GM08714 (cell line): ENCODE results near the gene MYL5.

Source experiments
- H3K4me3 ChIP-seq: fragments of 200-500 bp; sonication (Bioruptor generic); 2 replicates; pipeline ENCODE4 v1.5.1; 2014; ENCODE audit warnings: mild to moderate bottlenecking, low read length, inconsistent platforms
- ZNF274 ChIP-seq: IDR thresholded peaks from 2 replicates; pipeline ENCODE4 v1.6.1; 2012; ENCODE audit warnings: mild to moderate bottlenecking, low read depth, low read length

The MYL5 gene

DNA sequence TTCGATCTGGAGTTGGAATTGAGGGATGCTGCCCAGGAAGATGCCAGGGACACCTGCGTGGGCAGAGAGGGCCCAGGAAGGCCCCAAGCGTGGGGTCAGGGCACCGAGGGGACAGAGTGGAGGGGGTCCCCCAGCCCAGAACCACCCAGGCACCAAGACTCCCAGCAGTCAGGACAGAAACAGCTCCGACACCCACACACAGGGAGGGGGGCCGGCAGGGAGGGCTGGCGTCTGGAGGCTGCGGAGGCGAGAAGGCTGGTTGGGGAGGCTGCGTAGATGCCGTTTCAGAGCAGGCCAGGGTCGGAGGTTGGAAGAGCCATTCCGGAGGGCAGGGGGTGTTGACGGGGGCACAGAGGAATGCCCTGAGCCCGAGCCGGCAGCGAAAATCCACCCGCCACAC lies 23.9 kb upstream of the MYL5 start:
- H3K4me3 ChIP-seq, result no peak overlapping the region
- TF ChIP-seq ZNF274, result no peak

DNA sequence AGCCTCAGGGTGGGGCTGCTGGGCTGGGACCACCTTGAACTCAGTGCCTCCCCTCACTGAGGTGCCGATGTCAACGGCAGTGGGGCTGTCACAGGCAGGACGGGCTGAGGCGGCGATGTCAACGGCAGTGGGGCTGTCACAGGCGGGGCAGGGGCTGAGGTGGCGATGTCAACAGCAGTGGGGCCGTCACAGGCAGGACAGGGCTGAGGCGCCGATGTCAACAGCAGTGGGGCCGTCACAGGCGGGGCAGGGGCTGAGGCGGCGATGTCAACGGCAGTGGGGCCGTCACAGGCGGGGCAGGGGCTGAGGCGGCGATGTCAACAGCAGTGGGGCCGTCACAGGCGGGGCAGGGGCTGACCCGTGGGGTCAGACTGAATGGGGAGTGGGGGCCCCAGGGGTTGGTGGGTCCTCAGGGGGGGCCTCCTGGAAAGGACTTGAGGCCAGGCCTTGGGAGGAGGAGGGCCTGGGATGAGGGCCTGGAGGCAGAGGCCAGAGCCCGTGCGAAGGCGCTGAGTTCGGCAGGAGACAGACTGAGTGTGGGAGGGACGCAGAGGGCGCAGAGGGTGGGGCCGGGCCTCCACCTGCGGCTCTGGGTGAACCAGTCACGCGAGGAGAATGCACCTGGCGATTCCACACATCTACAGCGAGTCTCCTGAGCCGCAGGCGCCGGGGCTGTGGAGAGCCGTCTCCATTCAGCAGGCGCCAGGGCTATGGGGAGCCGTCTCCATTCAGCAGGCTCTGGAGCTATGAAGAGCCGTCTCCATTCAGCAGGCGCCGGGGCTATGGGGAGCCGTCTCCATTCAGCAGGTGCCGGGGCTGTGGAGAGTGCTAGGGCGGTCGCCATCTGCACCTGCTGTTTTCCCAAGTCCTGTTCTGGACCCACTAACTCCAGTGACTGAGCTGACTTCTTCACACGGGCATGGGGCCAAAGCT lies 23.1 kb upstream of the MYL5 start:
- no peak overlapping the region for H3K4me3 ChIP-seq
- no peak for TF ChIP-seq ZNF274

DNA sequence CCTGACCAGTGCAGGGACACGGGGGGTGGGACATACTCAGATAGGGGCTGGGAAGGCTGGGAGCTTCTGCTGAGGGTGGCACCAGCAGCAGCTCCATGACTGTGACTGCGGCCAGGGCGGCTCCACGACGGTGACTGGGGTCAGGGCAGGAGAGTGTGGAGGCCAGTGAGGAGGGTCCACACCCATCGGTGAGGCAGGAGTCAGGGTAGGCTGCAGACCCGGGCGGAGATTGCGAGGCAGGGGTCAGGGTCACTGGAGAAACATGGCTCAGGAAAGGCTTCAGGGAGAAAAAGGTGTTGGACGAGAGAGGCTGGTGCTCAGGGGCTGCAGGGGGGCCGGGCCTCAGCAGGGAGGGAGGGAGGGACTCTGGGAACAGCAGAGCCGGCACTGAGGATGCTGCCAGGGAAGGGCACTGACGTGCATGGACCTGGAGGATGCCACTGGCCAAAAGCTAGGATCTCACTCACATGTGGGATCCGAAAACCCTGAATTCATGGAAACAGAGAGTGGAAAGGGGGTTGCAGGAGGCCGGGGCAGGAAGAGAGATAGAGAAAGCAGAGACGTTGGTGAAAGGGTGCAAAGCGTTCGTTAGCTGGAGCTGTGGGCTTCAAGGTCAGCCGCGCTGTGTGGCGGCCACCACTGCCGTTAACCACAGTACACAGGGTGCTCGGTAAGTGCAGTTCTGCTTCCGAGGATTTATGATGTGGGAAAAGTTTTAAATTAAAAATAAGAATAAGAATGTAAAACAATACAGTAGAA lies 22.3 kb upstream of the MYL5 start:
- no peak overlapping the region for H3K4me3 ChIP-seq
- no peak for TF ChIP-seq ZNF274

DNA sequence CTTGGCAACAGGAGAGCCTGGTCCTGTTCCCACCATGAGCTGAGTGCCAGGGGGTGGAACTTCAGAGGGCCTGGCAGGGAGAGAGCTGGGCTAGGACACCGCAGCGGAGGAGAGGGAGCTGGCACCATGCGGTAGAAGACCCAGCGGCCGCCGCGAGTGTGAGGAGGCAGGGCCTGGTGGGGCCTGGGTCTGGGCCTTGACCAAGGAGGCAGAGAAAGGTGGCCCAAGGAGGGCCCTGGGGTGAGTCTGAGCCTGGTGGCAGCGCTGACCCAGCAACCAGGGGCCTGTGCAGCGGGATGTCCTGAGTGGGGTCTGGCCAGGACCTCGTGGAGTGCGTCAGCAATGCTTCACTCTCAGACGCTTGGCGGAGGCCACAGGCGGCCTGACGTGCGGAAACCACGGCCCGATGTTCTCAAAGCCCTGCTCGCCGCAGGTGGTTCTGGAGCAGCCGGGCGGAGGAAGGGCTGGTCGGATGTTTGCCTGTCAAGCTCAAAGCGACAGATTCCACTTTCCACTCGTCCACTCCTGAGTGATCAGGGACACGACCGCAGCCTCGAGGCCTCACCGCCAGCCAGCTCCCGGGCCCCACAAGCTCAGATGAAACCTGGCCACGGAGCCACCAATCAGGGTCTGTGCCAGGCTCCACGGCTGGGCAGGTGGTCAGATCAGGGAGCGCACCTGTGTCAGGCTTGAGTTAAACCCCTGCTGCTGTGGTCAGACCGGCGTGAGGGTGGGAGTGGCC lies 21.1 kb upstream of the MYL5 start:
- H3K4me3 ChIP-seq, result no peak overlapping the region
- no peak for TF ChIP-seq ZNF274

DNA sequence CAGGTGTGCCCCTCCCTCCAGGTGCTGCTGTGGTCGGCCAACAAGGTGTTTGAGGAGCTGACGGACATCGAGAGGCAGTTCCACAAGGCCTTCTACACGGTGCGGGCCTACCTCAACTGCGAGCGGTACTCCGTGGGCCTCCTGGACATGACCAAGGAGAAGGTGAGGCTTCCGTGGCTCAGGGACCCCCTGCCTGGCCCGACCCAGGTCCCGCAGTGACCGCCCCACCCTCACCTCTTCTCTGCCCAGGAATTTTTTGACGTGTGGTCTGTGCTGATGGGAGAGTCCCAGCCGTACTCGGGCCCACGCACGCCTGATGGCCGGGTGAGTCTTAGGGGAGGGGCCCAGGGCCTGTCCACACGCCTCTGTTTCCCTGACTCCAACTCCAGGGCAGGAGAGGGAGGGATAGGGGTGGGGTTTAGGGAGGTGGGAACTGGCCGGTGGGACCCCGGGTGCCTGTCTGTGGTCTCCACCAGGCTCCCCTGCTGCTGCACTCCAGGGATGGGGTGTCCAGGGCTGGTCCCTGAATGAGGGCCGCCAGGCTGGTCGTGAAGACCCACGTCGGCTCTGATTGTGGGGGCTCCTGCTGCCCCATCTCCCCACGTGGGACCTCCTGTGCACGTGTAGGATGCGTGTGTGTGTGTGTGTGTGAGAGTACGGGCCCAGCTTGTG lies 20.4 kb upstream of the MYL5 start:
- no peak for TF ChIP-seq ZNF274
- no peak overlapping the region for H3K4me3 ChIP-seq

DNA sequence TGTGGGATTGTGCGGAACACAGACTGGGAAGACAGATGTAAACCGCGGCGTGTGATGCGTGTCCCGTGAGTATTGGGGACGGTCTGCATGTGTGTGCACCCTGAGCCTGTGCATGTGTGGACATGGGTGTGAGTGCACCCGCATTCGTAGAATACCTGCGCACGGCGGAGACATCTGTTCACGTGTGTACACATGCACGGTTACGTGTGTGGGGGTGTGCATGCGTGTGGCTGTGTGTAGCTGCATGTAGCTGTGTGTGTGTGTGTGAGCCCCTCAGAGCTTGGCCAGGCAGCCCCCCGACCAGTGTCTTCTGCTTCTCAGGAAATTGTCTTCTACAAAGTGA lies 19.9 kb upstream of the MYL5 start:
- H3K4me3 ChIP-seq, result no peak overlapping the region
- TF ChIP-seq ZNF274, result no peak

DNA sequence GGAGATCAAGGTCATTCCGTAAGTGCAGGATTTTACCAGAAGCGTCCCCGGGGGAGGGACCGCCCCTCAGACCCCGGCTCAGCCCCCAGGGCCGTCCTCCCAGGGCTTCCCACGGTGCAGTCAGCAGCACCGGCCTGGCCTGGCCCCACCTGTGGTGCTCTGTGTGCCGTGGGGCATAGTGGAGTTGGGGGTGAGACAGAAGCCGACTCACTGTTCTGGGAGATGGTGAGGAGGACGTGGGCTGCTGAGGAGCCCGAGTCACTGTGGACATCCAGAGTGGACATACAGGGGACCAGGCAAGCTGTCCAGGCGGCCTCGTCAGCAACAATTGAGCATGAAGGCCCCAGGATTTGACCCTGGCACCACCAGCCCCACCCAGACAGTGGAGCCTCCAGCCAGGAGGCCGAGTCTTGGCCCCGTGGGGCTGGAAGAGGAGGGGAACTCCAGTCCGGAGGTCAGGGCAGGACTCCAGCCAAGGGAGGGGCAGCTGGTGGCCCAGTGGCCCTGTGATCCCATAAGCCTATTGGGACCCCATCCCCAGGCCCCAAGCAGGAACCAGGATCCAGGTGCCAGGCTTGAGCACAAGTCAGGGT lies 19.4 kb upstream of the MYL5 start:
- H3K4me3 ChIP-seq, result no peak overlapping the region
- TF ChIP-seq ZNF274, result no peak

DNA sequence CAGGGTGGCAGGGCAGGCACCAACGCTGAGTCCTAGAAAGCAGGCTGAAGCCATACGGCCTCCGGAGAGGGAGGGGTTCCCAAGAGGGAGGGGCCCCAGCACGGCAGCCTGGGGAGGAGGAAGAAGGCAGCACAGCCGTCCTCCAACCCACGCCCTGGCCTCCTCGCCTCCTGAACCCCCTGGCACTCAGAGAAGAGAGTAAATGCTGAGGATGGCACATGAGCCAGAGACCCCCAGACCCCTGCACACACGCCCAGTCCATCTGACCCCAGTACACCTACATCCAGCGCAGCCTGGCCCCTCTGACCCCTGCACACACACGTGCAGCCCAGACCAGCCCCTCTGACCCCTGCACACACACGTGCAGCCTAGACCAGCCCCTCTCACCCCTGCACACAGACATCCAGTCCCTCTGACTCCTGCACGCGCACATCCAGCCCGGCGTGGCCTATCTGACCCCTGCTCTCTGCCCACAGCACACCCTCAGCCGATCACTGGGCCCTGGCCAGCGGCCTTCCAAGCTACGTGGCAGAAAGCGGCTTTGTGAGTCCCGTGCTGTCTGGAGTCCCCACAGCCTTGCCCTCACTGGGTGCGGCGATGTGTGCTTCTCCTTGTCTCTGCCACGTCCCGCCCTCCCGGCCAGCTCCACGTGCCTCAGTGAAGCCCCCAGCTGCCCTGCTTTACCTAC lies 18.7 kb upstream of the MYL5 start:
- H3K4me3 ChIP-seq, result no peak overlapping the region
- no peak for TF ChIP-seq ZNF274

DNA sequence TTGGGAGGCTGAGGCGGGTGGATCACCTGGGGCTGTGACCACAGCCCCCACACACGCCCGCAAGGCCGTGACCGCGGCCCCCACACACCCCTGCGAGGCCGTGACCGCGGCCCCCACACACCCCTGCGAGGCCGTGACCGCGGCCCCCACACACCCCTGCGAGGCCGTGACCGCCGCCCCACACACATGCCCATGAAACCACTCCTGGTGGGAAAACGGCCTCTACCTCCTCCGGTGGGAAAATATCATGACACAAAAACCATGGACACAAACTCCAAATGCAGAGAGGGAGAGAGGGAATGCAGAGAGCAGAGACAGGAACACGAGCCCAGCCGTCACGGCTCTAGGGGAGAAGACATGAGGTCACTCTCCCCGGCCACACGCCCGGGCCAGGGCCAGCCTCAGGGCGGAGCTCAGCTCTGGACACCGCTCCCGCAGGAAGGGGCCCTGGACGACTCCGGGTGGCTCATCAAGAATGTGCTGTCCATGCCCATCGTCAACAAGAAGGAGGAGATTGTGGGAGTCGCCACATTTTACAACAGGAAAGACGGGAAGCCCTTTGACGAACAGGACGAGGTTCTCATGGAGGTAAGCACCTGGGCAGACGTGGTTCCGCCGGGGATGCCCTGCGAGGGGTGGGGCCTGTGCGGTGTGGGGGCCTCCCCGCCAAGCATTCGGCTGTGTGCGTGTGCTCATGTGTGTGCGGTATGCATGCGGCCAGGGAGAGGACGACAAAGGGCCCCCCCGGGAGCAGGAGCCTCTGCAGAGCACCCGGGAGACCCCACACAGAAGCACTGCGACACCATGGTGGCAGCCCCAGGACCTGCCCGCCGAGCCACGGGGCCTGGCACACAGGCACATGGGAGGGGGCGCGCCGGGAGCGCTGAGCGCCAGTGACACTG lies 17.7 kb upstream of the MYL5 start:
- TF ChIP-seq ZNF274, result no peak
- H3K4me3 ChIP-seq, result no peak overlapping the region

DNA sequence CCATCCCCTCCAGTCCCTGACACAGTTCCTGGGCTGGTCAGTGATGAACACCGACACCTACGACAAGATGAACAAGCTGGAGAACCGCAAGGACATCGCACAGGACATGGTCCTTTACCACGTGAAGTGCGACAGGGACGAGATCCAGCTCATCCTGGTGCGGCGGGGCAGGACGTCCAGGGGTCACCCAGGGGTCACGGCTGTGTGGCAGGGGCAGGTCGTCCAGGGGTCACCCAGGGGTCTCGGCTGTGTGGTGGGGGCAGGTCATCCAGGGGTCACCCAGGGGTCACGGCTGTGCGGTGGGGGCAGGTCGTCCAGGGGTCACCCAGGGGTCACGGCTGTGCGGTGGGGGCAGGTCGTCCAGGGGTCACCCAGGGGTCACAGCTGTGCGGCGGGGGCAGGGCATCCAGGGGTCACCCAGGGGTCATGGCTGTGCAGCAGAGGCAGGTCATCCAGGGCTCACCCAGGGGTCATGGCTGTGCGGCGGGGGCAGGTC lies 17.0 kb upstream of the MYL5 start:
- no peak for TF ChIP-seq ZNF274
- no peak overlapping the region for H3K4me3 ChIP-seq

DNA sequence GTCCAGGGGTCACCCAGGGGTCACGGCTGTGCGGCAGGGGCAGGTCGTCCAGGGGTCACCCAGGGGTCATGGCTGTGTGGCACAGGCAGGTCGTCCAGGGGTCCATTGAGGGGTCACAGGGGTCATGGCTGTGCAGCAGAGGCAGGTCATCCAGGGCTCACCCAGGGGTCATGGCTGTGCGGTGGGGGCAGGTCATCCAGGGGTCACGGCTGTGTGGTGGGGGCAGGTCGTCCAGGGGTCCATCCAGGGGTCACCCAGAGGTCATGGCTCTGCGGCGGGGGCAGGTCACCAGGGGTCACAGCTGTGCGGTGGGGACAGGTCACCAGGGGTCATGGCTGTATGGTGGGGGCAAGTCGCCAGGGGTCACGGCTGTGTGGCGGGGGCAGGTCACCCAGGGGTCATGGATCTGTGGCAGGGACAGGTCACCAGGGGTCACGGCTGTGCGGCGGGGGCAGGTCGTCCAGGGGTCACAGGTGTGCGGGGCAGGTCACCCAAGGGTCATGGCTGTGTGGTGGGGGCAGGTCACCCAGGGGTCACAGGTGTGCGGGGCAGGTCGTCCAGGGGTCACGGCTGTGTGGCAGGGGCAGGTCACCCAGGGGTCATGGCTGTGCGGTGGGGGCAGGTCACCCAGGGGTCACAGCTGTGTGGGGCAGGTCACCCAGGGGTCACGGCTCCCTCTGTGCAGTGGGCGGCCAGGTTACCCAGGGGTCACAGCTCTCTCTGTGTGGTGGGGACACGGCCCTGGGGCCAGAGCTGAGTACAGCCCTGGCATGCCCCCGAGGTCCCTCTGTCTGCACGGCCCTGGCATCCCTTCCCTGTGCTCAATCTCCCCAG lies 16.3 kb upstream of the MYL5 start:
- no peak overlapping the region for H3K4me3 ChIP-seq
- TF ChIP-seq ZNF274, result no peak
